Keratinocyte (primary cell): ENCODE results near the gene FTL. TPM values are rescaled to one million over a fixed set of nuclear protein-coding genes. Genes with fewer than 3 reads are reported as not detected.
A peak's percentile ranks its signal among the peaks of the same experiment; 100 is the strongest.

ENCODE experiments used
- DNase-seq: peaks from one replicate; pipeline ENCODE4 v3.0.0-alpha.2; 2011; ENCODE audit warnings: low read depth, missing footprints, low spot score
- FAIRE-seq: peaks from 2 replicates; lab custom pipeline; 2011; peaks lifted over from hg19 to GRCh38; lab: Jason Lieb, UNC
- H2AFZ ChIP-seq: 2 replicates; pipeline ENCODE4 v1.6.0; 2012; ENCODE audit warnings: low read length, control low read depth, inconsistent platforms; ENCODE audit not compliant: control insufficient read depth
- H3K27ac ChIP-seq: 2 replicates; pipeline ENCODE4 v1.5.1; 2011; ENCODE audit warnings: low read length; ENCODE audit not compliant: control insufficient read depth, insufficient read depth
- H3K27me3 ChIP-seq: 3 replicates; pipeline ENCODE4 v1.6.0; 2011; ENCODE audit warnings: low read length; ENCODE audit not compliant: control insufficient read depth, insufficient read depth; ENCODE audit errors: extremely low read depth
- H3K36me3 ChIP-seq, 2 experiments: 2 replicates in 1 of 2; 3 replicates in 1 of 2; pipeline ENCODE4 v1.5.1; 2011; ENCODE audit warnings: low read length in 2 of 2, mild to moderate bottlenecking in 1 of 2; ENCODE audit not compliant: control insufficient read depth in 2 of 2, insufficient read depth in 2 of 2; ENCODE audit errors: extremely low read depth in 1 of 2
- H3K4me1 ChIP-seq: 3 replicates; pipeline ENCODE4 v1.5.1; 2011; ENCODE audit warnings: low read length; ENCODE audit not compliant: control insufficient read depth, insufficient read depth; ENCODE audit errors: extremely low read depth
- H3K4me2 ChIP-seq: 3 replicates; pipeline ENCODE4 v1.6.0; 2011; ENCODE audit warnings: low read depth, low read length; ENCODE audit not compliant: control insufficient read depth, insufficient read depth; ENCODE audit errors: extremely low read depth
- H3K4me3 ChIP-seq, 3 experiments: fragments of 200-600 bp in 1 of 3; sonication (generic) in 1 of 3; 2 replicates in 2 of 3; 3 replicates in 1 of 3; pipeline ENCODE4 v1.5.1; 2011 to 2016; ENCODE audit warnings: low read length in 3 of 3, mild to moderate bottlenecking in 3 of 3, control low read depth in 2 of 3, inconsistent platforms in 1 of 3, low read depth in 1 of 3, mixed read lengths in 1 of 3, mixed run types in 1 of 3, moderate library complexity in 1 of 3; ENCODE audit not compliant: control insufficient read depth in 2 of 3, insufficient read depth in 2 of 3; ENCODE audit errors: extremely low read depth in 1 of 3
- H3K79me2 ChIP-seq: 2 replicates; pipeline ENCODE4 v1.6.0; 2012; ENCODE audit warnings: low read length; ENCODE audit not compliant: control insufficient read depth, insufficient read depth
- H3K9ac ChIP-seq: 3 replicates; pipeline ENCODE4 v1.6.0; 2011; ENCODE audit warnings: low read length; ENCODE audit not compliant: control insufficient read depth, insufficient read depth; ENCODE audit errors: extremely low read depth
- H3K9me1 ChIP-seq: 3 replicates; pipeline ENCODE4 v1.6.0; 2011; ENCODE audit warnings: low read length; ENCODE audit not compliant: control insufficient read depth, insufficient read depth; ENCODE audit errors: extremely low read depth
- H3K9me3 ChIP-seq: 2 replicates; pipeline ENCODE4 v1.5.1; 2012; ENCODE audit warnings: low read depth, low read length; ENCODE audit not compliant: control insufficient read depth
- H4K20me1 ChIP-seq: 3 replicates; pipeline ENCODE4 v1.6.0; 2011; ENCODE audit warnings: low read length; ENCODE audit not compliant: control insufficient read depth, insufficient read depth; ENCODE audit errors: extremely low read depth
- CTCF ChIP-seq, 3 experiments: IDR thresholded peaks in 1 of 3; conservative IDR thresholded peaks in 1 of 3; optimal IDR thresholded peaks in 1 of 3; 2 replicates in 2 of 3; 3 replicates in 1 of 3; pipeline versions ENCODE3 to v1.5.1; 2011; ENCODE audit warnings: low read length in 3 of 3, mild to moderate bottlenecking in 3 of 3, moderate library complexity in 2 of 3, control low read depth in 1 of 3, inconsistent platforms in 1 of 3; ENCODE audit not compliant: insufficient read depth in 2 of 3; ENCODE audit errors: extremely low read depth in 1 of 3
- EZH2 ChIP-seq: IDR thresholded peaks from one replicate; pipeline ENCODE4 v1.6.1; 2012; ENCODE audit warnings: inconsistent platforms, mild to moderate bottlenecking, low read length, moderate library complexity
- dilution Hi-C: fragments of 300-500 bp; cut with MboI; formaldehyde crosslinking; loops from one replicate; pipeline ENCODE4 v1.7.0; 2020; ENCODE audit warnings: low sequenced_read_pairs; ENCODE audit not compliant: extremely low pct_ligation_motif_present
- polyA plus RNA-seq, 5 experiments: library from polyadenylated mRNA; depleted of rRNA in 3 of 5; stranded (reverse) in 3 of 5; stranded (forward) in 1 of 5; unstranded in 1 of 5; fragments of >200 nt; gene quantifications; 1 replicate in 1 of 5; 2 replicates in 3 of 5; 3 replicates in 1 of 5; pipeline versions ENCODE4 v1.2.1 to v1.2.3, GENCODE V29; 2011 to 2012; ENCODE audit warnings: missing spikeins in 2 of 5, low read depth in 1 of 5, low replicate concordance in 1 of 5

FTL gene
- polyA plus RNA-seq, 1 donor (not counting 4 experiments of a cell fraction or from before 2014, with no cell fraction given) = 838 TPM

GRCh38 chr19:48954595-48955307 lies 10.4 kb upstream of the FTL start, which contains the start of gene BAX:
Gene BAX, plus strand, starts transcription at chr19:48954875. Its CDS starts 54 bp downstream, at chr19:48954929.
- Histone ChIP-seq H3K9me3 (no peaks in the 10 kb centered on the region), H3K36me3 (peaks cover 4 to 6% of the 10 kb centered on the region in 2 experiments), H3K9ac (peak within 1 kb of the TSS; percentile 97), H4K20me1 (no peaks in the 10 kb centered on the region), H3K27ac (peak within 1 kb of the TSS; percentile 90), H3K4me3 (peak within 1 kb of the TSS; percentile 85 to 89 (median 85)), H2AFZ (peak within 1 kb of the TSS; percentile 75), H3K4me2 (peak within 1 kb of the TSS; percentile 90), H3K9me1 (no peaks in the 10 kb centered on the region), H3K79me2 (peaks cover 19% of the 10 kb centered on the region), H3K4me1 (peaks cover 5% of the 10 kb centered on the region), H3K27me3 (no peaks in the 10 kb centered on the region)
- FAIRE-seq (no peak), DNase-seq (no peak)
- dilution Hi-C loops = no loop called here
- TF ChIP-seq CTCF (optimal IDR thresholded peaks at IDR 0.05 in 1 of 3, IDR thresholded peaks at IDR 0.05 in 1 of 3, conservative IDR thresholded peaks at IDR 0.05 in 1 of 3; ENCODE audit: extremely low read depth in 1 of 3, insufficient read depth in 2 of 3, low read length in 3 of 3) (peak in 1 of 3 experiments; percentile 41), EZH2 (no peak)

GRCh38 chr19:48955308-48955958 lies 9.7 kb upstream of the FTL start:
- no peaks in the 10 kb centered on the region for H3K9me3 ChIP-seq
- H3K27ac ChIP-seq = peak overlapping the region; percentile 90
- H3K9ac ChIP-seq = peak overlapping the region; percentile 97
- peak overlapping the region; percentile 85 to 89 (median 85) for H3K4me3 ChIP-seq
- H3K4me1 ChIP-seq = peaks cover 5% of the 10 kb centered on the region
- no peaks in the 10 kb centered on the region for H3K9me1 ChIP-seq
- peaks cover 4 to 6% of the 10 kb centered on the region in 2 experiments for H3K36me3 ChIP-seq
- no peak for TF ChIP-seq CTCF (optimal IDR thresholded peaks at IDR 0.05 in 1 of 3, IDR thresholded peaks at IDR 0.05 in 1 of 3, conservative IDR thresholded peaks at IDR 0.05 in 1 of 3; ENCODE audit: extremely low read depth in 1 of 3, insufficient read depth in 2 of 3, low read length in 3 of 3)
- TF ChIP-seq EZH2 = no peak
- H4K20me1 ChIP-seq = no peaks in the 10 kb centered on the region
- H3K4me2 ChIP-seq = peak overlapping the region; percentile 90
- H3K79me2 ChIP-seq = peaks cover 19% of the 10 kb centered on the region
- no peak overlapping the region for H2AFZ ChIP-seq
- dilution Hi-C loops = no loop called here
- no peak for DNase-seq
- no peaks in the 10 kb centered on the region for H3K27me3 ChIP-seq
- no peak for FAIRE-seq
